ENCODE data around the gene MAP2K1.
"Not testable (repeated sequence)": the region's sequence is repeated elsewhere in the genome, so short reads cannot be mapped to it uniquely, and the experiment has no call there.

MAP2K1 gene

DNA sequence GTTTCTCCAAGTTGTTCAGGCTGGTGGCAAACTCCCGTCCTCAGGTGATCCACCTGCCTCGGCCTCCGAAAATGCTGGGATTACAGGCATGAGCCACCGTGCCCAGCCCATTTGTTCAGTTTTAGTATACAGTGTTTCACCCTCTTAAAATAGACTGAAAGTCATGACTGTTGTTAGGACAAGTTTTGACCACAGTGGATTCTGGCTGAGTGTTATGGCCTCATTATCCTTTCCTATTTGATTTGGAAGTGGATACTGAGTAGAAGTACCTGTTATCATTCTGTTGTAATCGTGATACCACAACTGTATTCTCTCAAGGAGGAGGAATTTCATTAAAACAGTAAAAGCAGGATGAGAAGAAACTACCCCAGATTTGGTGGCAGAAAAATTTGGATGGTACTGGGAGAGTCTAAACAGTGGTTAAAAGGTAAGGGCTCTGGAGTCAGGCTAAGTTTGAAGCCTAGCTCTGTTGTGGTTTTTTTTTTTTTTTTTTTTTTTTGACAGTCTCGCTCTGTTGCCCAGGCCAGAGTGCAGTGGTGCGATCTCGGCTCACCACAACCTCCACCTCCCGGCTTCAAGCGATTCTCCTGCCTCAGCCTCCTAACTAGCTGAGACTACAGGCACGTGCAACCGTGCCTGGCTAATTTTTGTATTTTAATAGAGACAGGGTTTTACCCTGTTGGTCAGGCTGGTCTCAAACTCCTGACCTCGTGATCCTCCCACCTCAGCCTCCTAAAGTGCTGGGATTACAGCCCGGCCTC is 2.6 kb downstream of the MAP2K1 start:
- H3K14ac ChIP-seq (ENCODE audit: low read length), result no peak overlapping the region
- peaks cover 7% of the 10 kb centered on the region for H3K79me1 ChIP-seq (ENCODE audit: low read depth, low read length)
- no peak overlapping the region for H3K9ac ChIP-seq (ENCODE audit: low read depth, low read length, poor library complexity)
- H3K4ac ChIP-seq (ENCODE audit: low read length), result no peak overlapping the region
- peaks cover 0 to 2% of the 10 kb centered on the region in 2 donors for H3K9me3 ChIP-seq (replicated peaks in 1 of 2; ENCODE audit: control insufficient read depth in 2 of 2, insufficient read depth in 1 of 2, low read depth in 1 of 2, low read length in 2 of 2)
- H3K27me3 ChIP-seq (ENCODE audit: control insufficient read depth in 3 of 3, insufficient read depth in 3 of 3, low read depth in 1 of 3, low read length in 3 of 3), result no peaks in the 10 kb centered on the region
- H2AFZ ChIP-seq (ENCODE audit: low read length), result no peak overlapping the region
- H2BK5ac ChIP-seq (ENCODE audit: low read length), result no peak overlapping the region
- H3K4me3 ChIP-seq (ENCODE audit: low read length in 2 of 2), result no peak overlapping the region
- no peak overlapping the region for H2BK120ac ChIP-seq (ENCODE audit: low read depth, low read length)
- H3K23ac ChIP-seq (ENCODE audit: low read depth, low read length, poor library complexity), result no peak overlapping the region
- H3K27ac ChIP-seq (replicated peaks; ENCODE audit: low read length), result no peak overlapping the region
- peaks cover 1 to 40% of the 10 kb centered on the region in 2 donors for H3K36me3 ChIP-seq (replicated peaks in 1 of 2; ENCODE audit: control insufficient read depth in 2 of 2, insufficient read depth in 2 of 2, low read length in 2 of 2)
- no peak overlapping the region for H2BK12ac ChIP-seq (ENCODE audit: low read length)
- H3K4me1 ChIP-seq (ENCODE audit: control insufficient read depth in 2 of 2, insufficient read depth in 1 of 2, low read depth in 1 of 2, low read length in 2 of 2), result peaks cover 2 to 8% of the 10 kb centered on the region in 2 donors
- no peak overlapping the region for H3K18ac ChIP-seq (ENCODE audit: low read length)
- H3K4me2 ChIP-seq (ENCODE audit: insufficient read depth, low read length, poor library complexity, severe bottlenecking), result no peak overlapping the region
- H2BK15ac ChIP-seq (ENCODE audit: low read length), result no peak overlapping the region
- no peak overlapping the region for H4K91ac ChIP-seq (ENCODE audit: low read depth, low read length, poor library complexity)
- WGBS, 2 donors (ENCODE audit: extremely low coverage in 2 of 2, insufficient read length in 2 of 2, insufficient replicate concordance in 1 of 2), result no CpG with 5 or more reads among the region's 14 CpGs
- H2AK5ac ChIP-seq (ENCODE audit: low read depth, low read length), result no peak overlapping the region
- no peak overlapping the region for H4K8ac ChIP-seq (ENCODE audit: low read depth, low read length)
- DNase-seq (ENCODE audit: low spot score), result no peak

DNA sequence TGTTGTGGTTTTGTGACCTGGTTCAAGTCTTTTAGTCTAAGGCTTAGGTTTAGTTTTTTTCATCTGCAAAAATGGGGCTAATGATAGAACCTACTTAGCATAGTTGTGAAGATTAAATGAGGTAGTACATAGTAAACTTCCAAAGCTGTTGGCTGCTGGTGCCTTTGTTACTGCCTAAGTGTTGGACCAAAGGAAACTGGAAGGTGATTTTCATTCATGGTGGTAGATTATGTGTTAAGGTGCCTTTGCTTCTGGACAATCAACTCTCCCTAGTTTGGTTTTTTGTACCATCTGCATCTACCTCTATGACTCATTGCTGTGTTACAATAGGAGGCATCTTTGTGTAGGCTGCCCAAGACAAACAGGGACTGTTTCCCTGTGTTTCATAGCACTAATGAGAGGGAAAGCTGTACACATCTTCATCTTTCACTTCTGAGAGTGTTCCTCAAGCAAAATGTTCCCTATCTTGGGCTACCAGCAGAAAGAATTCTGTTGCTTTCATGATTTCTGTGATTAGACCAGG is 3.2 kb downstream of the MAP2K1 start:
- Histone ChIP-seq H3K36me3 (replicated peaks in 1 of 2; ENCODE audit: control insufficient read depth in 2 of 2, insufficient read depth in 2 of 2, low read length in 2 of 2) (peaks cover 1 to 43% of the 10 kb centered on the region in 2 donors), H2AFZ (ENCODE audit: low read length) (no peak overlapping the region), H3K18ac (ENCODE audit: low read length) (no peak overlapping the region), H3K23ac (ENCODE audit: low read depth, low read length, poor library complexity) (no peak overlapping the region), H4K8ac (ENCODE audit: low read depth, low read length) (no peak overlapping the region), H3K27me3 (ENCODE audit: control insufficient read depth in 3 of 3, insufficient read depth in 3 of 3, low read depth in 1 of 3, low read length in 3 of 3) (no peaks in the 10 kb centered on the region), H4K91ac (ENCODE audit: low read depth, low read length, poor library complexity) (no peak overlapping the region), H3K4me2 (ENCODE audit: insufficient read depth, low read length, poor library complexity, severe bottlenecking) (no peak overlapping the region), H3K27ac (replicated peaks; ENCODE audit: low read length) (no peak overlapping the region), H2BK12ac (ENCODE audit: low read length) (no peak overlapping the region), H2BK5ac (ENCODE audit: low read length) (no peak overlapping the region), H2BK15ac (ENCODE audit: low read length) (no peak overlapping the region), H3K79me1 (ENCODE audit: low read depth, low read length) (peaks cover 7% of the 10 kb centered on the region), H3K4ac (ENCODE audit: low read length) (no peak overlapping the region), H3K9me3 (replicated peaks in 1 of 2; ENCODE audit: control insufficient read depth in 2 of 2, insufficient read depth in 1 of 2, low read depth in 1 of 2, low read length in 2 of 2) (peaks cover 0 to 2% of the 10 kb centered on the region in 2 donors), H3K4me3 (ENCODE audit: low read length in 2 of 2) (no peak overlapping the region), H3K4me1 (ENCODE audit: control insufficient read depth in 2 of 2, insufficient read depth in 1 of 2, low read depth in 1 of 2, low read length in 2 of 2) (peaks cover 2 to 8% of the 10 kb centered on the region in 2 donors), H2AK5ac (ENCODE audit: low read depth, low read length) (no peak overlapping the region), H2BK120ac (ENCODE audit: low read depth, low read length) (no peak overlapping the region), H3K9ac (ENCODE audit: low read depth, low read length, poor library complexity) (no peak overlapping the region), H3K14ac (ENCODE audit: low read length) (no peak overlapping the region)
- DNase-seq (ENCODE audit: low spot score), result no peak

DNA sequence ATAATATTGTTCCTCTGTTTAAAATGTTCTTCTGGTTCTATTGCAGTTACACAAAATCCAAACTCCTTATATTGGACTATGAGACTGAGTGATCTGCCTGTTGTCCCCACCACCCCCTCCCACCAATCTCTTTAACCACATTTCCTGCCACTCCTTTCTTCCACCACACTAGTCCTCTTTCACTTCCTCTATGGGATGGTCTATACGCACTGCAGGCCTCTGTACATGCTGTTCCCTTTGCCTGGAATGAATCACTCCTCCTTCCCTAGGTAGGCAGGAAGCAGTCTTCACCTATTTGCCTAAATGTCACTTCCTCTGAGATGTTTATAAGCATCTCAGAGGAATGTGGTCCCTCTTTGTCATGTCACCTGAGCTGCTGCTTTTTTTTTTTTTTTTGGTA is 4.0 kb downstream of the MAP2K1 start:
- DNase-seq (ENCODE audit: low spot score), result no peak
- H3K9ac ChIP-seq (ENCODE audit: low read depth, low read length, poor library complexity), result no peak overlapping the region
- no peak overlapping the region for H2BK5ac ChIP-seq (ENCODE audit: low read length)
- no peak overlapping the region for H3K18ac ChIP-seq (ENCODE audit: low read length)
- peaks cover 7% of the 10 kb centered on the region for H3K79me1 ChIP-seq (ENCODE audit: low read depth, low read length)
- no peaks in the 10 kb centered on the region for H3K27me3 ChIP-seq (ENCODE audit: control insufficient read depth in 3 of 3, insufficient read depth in 3 of 3, low read depth in 1 of 3, low read length in 3 of 3)
- H4K8ac ChIP-seq (ENCODE audit: low read depth, low read length), result no peak overlapping the region
- H4K91ac ChIP-seq (ENCODE audit: low read depth, low read length, poor library complexity), result peak overlapping the region; percentile 59
- H3K27ac ChIP-seq (replicated peaks; ENCODE audit: low read length), result no peak overlapping the region
- H3K14ac ChIP-seq (ENCODE audit: low read length), result no peak overlapping the region
- WGBS, 2 donors (ENCODE audit: extremely low coverage in 2 of 2, insufficient read length in 2 of 2, insufficient replicate concordance in 1 of 2), result no CpG with 5 or more reads among the region's 1 CpG
- H3K4me2 ChIP-seq (ENCODE audit: insufficient read depth, low read length, poor library complexity, severe bottlenecking), result no peak overlapping the region
- peaks cover 0 to 2% of the 10 kb centered on the region in 2 donors for H3K9me3 ChIP-seq (replicated peaks in 1 of 2; ENCODE audit: control insufficient read depth in 2 of 2, insufficient read depth in 1 of 2, low read depth in 1 of 2, low read length in 2 of 2)
- no peak overlapping the region for H3K4ac ChIP-seq (ENCODE audit: low read length)
- no peak overlapping the region for H3K4me3 ChIP-seq (ENCODE audit: low read length in 2 of 2)
- H3K36me3 ChIP-seq (replicated peaks in 1 of 2; ENCODE audit: control insufficient read depth in 2 of 2, insufficient read depth in 2 of 2, low read length in 2 of 2), result peaks cover 0 to 51% of the 10 kb centered on the region in 2 donors
- H2BK15ac ChIP-seq (ENCODE audit: low read length), result no peak overlapping the region
- H3K23ac ChIP-seq (ENCODE audit: low read depth, low read length, poor library complexity), result peak overlapping the region; percentile 26
- H2BK12ac ChIP-seq (ENCODE audit: low read length), result no peak overlapping the region
- H2BK120ac ChIP-seq (ENCODE audit: low read depth, low read length), result no peak overlapping the region
- no peak overlapping the region for H2AK5ac ChIP-seq (ENCODE audit: low read depth, low read length)
- H3K4me1 ChIP-seq (ENCODE audit: control insufficient read depth in 2 of 2, insufficient read depth in 1 of 2, low read depth in 1 of 2, low read length in 2 of 2), result peaks cover 2 to 8% of the 10 kb centered on the region in 2 donors
- H2AFZ ChIP-seq (ENCODE audit: low read length), result no peak overlapping the region

DNA sequence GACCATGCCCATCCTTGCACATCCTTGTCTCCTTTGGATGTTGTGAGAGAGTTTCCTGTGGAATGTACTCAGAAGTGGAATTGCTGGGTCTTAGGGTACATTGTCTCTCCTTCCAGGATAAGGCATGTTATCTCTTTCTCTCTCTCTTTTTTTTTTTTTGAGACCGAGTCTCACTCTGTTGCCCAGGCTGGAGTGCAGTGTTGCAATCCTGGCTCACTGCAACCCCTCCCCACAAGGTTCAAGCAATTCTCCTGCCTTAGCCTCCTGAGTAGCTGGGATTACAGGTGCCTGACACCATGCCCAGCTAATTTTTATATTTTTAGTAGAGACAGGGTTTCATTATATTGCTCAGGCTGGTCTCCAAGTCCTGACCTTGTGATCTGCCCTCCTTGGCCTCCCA is 6.3 kb downstream of the MAP2K1 start:
- H3K27me3 ChIP-seq (ENCODE audit: control insufficient read depth in 3 of 3, insufficient read depth in 3 of 3, low read depth in 1 of 3, low read length in 3 of 3); H3K4ac ChIP-seq (ENCODE audit: low read length); H4K91ac ChIP-seq (ENCODE audit: low read depth, low read length, poor library complexity); H2AFZ ChIP-seq (ENCODE audit: low read length); H3K18ac ChIP-seq (ENCODE audit: low read length); H3K23ac ChIP-seq (ENCODE audit: low read depth, low read length, poor library complexity); H3K14ac ChIP-seq (ENCODE audit: low read length); H3K27ac ChIP-seq (replicated peaks; ENCODE audit: low read length); DNase-seq (ENCODE audit: low spot score); H4K8ac ChIP-seq (ENCODE audit: low read depth, low read length); H3K79me1 ChIP-seq (ENCODE audit: low read depth, low read length); H3K9ac ChIP-seq (ENCODE audit: low read depth, low read length, poor library complexity); H2BK120ac ChIP-seq (ENCODE audit: low read depth, low read length); H2AK5ac ChIP-seq (ENCODE audit: low read depth, low read length); H3K4me2 ChIP-seq (ENCODE audit: insufficient read depth, low read length, poor library complexity, severe bottlenecking); H2BK12ac ChIP-seq (ENCODE audit: low read length); H3K4me1 ChIP-seq (ENCODE audit: control insufficient read depth in 2 of 2, insufficient read depth in 1 of 2, low read depth in 1 of 2, low read length in 2 of 2); H2BK5ac ChIP-seq (ENCODE audit: low read length); H2BK15ac ChIP-seq (ENCODE audit: low read length); H3K4me3 ChIP-seq (ENCODE audit: low read length in 2 of 2); H3K9me3 ChIP-seq (replicated peaks in 1 of 2; ENCODE audit: control insufficient read depth in 2 of 2, insufficient read depth in 1 of 2, low read depth in 1 of 2, low read length in 2 of 2): not testable (repeated sequence)
- no CpG with 5 or more reads among the region's 1 CpG for WGBS, 2 donors (ENCODE audit: extremely low coverage in 2 of 2, insufficient read length in 2 of 2, insufficient replicate concordance in 1 of 2)
- peaks cover 0 to 64% of the 10 kb centered on the region in 2 donors for H3K36me3 ChIP-seq (replicated peaks in 1 of 2; ENCODE audit: control insufficient read depth in 2 of 2, insufficient read depth in 2 of 2, low read length in 2 of 2)

All from neuronal stem cell (in vitro differentiated cells).